Mesodermal cell (in vitro differentiated cells): Measurements from ENCODE around the gene MT1M.

ENCODE experiments used
- H3K27ac ChIP-seq: 2 replicates; pipeline ENCODE4 v1.7.0; 2013; ENCODE audit warnings: mild to moderate bottlenecking, low read depth, low read length, moderate library complexity; ENCODE audit not compliant: severe bottlenecking
- H3K36me3 ChIP-seq: 2 replicates; pipeline ENCODE4 v1.7.1; 2013; ENCODE audit warnings: mild to moderate bottlenecking, low read length, moderate library complexity; ENCODE audit not compliant: control insufficient read depth, insufficient read depth
- H3K4me1 ChIP-seq: one replicate; pipeline ENCODE4 v1.7.1; 2013; ENCODE audit warnings: mild to moderate bottlenecking, low read length; ENCODE audit not compliant: insufficient read depth, control insufficient read depth, poor library complexity, severe bottlenecking
- H3K4me3 ChIP-seq: 2 replicates; pipeline ENCODE4 v1.7.0; 2013; ENCODE audit warnings: low read length, control low read depth, mild to moderate bottlenecking; ENCODE audit not compliant: insufficient read depth, poor library complexity, severe bottlenecking; ENCODE audit errors: extremely low read depth
- H3K9me3 ChIP-seq: 2 replicates; pipeline ENCODE4 v1.7.1; 2013; ENCODE audit warnings: mild to moderate bottlenecking, low read length, moderate library complexity; ENCODE audit not compliant: control insufficient read depth
- WGBS, 2 experiments: methylation state at CpG; one replicate each; pipeline ENCODE4 v1.1.5; 2013; ENCODE audit warnings: missing lambda C conversion rate in 2 of 2; ENCODE audit not compliant: insufficient coverage in 2 of 2; 5-methylcytosine and 5-hydroxymethylcytosine counted together

The MT1M gene

DNA sequence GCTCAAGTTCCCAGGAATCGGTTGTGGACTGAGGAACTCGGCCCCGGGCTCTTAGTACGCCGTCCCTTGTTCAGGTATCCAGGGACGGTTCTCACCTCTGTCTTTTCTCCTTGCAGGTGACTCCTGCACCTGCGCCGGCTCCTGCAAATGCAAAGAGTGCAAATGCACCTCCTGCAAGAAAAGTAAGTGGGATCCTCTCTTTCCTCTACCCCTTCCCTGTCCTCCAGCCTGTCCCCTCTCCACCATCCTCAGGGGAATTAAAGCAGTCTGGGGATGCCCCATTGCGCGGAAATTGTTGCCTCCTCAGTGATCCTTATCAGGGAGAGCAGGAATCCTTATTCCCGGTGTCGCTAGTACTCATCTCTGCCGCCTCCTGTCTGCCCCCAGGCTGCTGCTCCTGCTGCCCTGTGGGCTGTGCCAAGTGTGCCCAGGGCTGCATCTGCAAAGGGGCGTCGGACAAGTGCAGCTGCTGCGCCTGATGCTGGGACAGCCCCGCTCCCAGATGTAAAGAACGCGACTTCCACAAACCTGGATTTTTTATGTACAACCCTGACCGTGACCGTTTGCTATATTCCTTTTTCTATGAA, 23.5 kb upstream of the MT1M start:
- peaks cover 39% of the 10 kb centered on the region for H3K4me1 ChIP-seq
- H3K4me3 ChIP-seq = peak overlapping the region; percentile 42
- no peaks in the 10 kb centered on the region for H3K9me3 ChIP-seq
- peak overlapping the region; percentile 61 for H3K27ac ChIP-seq
- 2 to 4% methylated on average over 14 to 17 of the region's 21 CpGs for WGBS, 2 experiments
- no peaks in the 10 kb centered on the region for H3K36me3 ChIP-seq

DNA sequence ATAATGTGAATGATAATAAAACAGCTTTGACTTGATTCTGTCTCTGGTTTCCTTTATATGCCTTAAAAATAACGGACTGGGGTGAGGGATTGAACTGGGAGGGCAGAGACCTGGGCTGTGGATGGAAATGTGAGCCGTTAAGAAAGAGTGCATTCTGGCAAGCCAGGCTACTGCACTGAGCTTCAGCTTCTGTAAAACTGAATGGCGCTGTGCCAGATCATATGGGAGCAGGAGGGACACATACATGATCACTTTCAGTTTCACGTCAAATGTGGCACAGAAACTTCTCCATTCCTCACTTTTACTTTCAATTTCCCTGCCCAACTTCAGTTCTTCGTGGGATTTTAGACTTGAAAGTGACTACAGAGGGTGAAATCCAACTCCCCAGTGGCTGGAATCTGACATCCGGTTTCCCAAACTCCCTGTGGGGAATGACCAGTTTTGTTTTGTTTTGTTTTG, 23.0 kb upstream of the MT1M start:
- Histone ChIP-seq H3K27ac (peak overlapping the region; percentile 61), H3K36me3 (no peaks in the 10 kb centered on the region), H3K4me3 (peak overlapping the region; percentile 42), H3K4me1 (peaks cover 39% of the 10 kb centered on the region), H3K9me3 (no peaks in the 10 kb centered on the region)
- 4 to 7% methylated on average over 3 to 5 of the region's 6 CpGs for WGBS, 2 experiments

DNA sequence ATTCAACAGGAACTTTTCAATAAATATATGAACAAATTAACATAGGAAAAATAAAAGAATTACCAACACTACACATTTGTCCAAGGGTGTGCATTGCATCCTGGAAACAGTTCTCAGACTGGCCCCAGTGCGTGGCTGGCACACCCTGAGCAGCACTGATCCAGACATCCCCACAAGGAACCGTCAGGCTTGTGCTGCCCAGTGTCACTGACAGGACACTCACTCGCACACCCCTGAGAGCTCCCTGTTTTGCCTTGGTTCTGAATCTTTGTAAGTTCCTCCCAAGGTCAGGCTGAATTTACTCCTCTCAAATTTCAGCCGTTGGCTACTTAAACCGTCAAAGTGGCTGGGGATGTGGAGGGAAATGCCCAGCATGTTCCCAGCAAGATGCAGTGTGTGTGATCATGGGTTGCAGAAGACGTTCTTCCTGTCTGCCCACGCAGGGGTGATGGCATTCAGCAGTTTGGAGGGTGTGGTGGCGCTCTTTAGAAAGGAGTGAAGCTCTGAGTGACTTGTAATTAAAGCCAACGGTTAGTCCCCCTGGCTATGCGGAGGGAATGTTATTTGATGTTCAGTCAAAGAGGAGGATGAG, 22.3 kb upstream of the MT1M start:
- Histone ChIP-seq H3K36me3 (no peaks in the 10 kb centered on the region), H3K9me3 (no peaks in the 10 kb centered on the region), H3K4me1 (peaks cover 39% of the 10 kb centered on the region), H3K27ac (peak overlapping the region; percentile 57), H3K4me3 (peak overlapping the region; percentile 42)
- WGBS, 2 experiments = 11 to 34% methylated on average over 8 to 9 of the region's 10 CpGs

DNA sequence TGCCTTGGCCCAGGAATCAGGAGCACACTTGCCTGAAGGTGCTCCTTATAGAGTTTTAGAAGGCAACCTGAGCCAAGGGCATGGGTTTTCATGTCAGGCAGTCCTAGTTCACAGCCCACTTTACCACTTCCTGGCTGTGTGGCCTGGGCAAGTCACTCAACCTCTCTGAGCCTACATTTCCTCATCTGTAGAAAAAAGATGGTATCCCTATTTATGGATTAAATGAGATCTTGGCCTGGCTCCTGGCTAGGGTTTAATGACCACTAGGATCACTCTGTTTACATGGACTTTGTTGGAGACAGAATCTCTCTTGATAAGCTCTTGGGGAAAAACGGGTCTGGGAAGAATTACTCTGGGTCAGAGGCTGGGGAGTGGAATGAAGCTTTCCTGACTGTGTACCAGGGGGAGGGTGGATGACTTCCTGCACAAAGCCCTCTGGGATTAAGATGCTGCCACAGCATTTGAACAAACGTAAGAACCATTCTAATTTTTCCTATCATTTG, 21.8 kb upstream of the MT1M start:
- 87 to 91% methylated on average over 2 of the region's 2 CpGs for WGBS, 2 experiments
- Histone ChIP-seq H3K4me1 (peaks cover 39% of the 10 kb centered on the region), H3K27ac (no peak overlapping the region), H3K36me3 (no peaks in the 10 kb centered on the region), H3K9me3 (no peaks in the 10 kb centered on the region), H3K4me3 (no peak overlapping the region)

DNA sequence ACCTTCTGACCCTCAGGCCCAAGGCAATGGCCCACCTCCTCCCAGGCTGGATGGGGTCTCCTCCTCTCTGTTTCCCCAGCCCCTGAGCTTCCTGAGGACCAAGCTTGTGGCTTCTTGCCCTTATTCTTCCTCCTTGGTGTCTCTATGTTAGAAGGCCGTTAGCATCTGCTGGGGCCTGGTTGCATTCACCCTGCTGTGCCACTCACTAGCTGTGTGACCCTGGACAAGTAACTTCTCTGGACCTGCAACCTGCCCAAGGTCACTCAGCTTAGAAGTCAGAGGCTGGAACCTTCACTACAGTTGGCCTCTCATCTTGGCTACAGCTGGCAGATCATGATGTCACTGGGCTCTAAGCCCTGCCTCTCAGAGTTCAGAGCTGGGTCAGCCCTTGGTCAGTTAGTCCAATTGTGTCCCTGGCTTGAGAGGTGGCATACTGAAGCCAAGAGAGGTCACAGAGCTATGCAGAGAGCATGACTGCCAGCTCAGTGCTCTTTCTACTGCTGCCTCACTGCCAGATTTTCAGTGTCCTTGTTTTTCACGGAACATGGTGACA, 21.1 kb upstream of the MT1M start:
- H3K9me3 ChIP-seq = no peaks in the 10 kb centered on the region
- WGBS, 2 experiments = 93 to 100% methylated on average over 1 to 2 of the region's 2 CpGs
- peaks cover 36% of the 10 kb centered on the region for H3K4me1 ChIP-seq
- no peak overlapping the region for H3K4me3 ChIP-seq
- no peaks in the 10 kb centered on the region for H3K36me3 ChIP-seq
- H3K27ac ChIP-seq = no peak overlapping the region

DNA sequence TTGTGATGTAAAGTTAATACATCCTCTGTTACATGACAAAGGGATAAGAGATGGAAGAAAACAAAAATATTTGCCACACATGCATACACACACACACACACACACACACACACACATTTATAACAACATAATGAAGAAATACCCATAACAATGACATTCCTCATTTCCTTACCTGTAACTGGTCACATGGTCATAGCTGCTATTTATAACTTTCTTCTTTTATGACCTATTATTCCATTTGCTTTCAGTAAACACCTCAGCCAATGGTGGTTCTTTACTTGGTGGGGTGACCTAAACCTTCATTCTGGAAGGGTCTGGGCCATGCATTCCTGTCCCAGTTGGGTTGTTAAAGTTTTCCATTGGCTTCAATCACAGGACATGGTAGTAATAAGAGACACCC, 18.8 kb upstream of the MT1M start:
- Histone ChIP-seq H3K36me3 (no peaks in the 10 kb centered on the region), H3K4me3 (no peak overlapping the region), H3K27ac (no peak overlapping the region), H3K9me3 (no peaks in the 10 kb centered on the region), H3K4me1 (peaks cover 23% of the 10 kb centered on the region)

DNA sequence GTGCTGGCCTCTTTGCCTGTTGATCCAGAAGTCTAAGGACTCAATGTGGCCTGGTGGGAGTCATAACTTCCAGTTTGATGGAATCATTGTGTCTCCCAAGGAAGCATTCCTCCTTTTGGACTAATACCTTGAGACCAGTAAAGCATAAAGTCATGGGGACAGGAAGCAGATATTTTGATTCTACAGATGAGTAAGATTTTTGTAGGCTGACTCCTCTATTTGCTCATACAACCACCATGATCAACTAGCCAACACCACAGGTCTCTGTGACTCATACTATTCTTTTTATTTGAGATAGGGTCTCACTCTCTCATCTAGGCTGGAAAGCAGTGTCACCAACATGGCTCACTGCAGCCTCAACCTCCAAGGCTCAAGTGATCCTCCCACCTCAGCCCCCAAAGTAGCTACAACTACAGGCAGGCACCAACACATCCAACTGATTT, 17.9 kb upstream of the MT1M start:
- Histone ChIP-seq H3K36me3 (no peaks in the 10 kb centered on the region), H3K4me3 (no peak overlapping the region), H3K9me3 (no peaks in the 10 kb centered on the region), H3K27ac (no peak overlapping the region), H3K4me1 (peaks cover 16% of the 10 kb centered on the region)

DNA sequence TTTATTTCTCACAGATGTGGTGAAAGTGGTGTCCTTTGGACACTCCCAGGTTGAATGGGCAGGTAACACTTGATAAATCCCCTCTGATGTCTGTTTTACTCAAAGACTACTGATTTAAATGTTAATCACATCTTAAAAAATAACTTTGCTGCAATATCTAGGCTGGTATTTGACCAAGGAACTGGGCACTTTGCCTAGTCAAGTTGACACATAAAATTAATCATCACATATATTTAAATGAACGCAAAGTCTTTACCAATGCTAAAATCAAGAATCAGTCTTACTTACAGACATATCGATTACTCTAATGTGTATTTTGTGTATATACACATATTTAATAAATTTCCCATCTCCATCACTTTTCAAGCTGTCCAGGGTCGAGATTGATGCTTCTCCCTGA, 17.1 kb upstream of the MT1M start:
- Histone ChIP-seq H3K4me1 (peaks cover 11% of the 10 kb centered on the region), H3K36me3 (no peaks in the 10 kb centered on the region), H3K27ac (no peak overlapping the region), H3K9me3 (no peaks in the 10 kb centered on the region), H3K4me3 (no peak overlapping the region)
- WGBS, 2 experiments = 100% methylated on average over 1 of the region's 3 CpGs

DNA sequence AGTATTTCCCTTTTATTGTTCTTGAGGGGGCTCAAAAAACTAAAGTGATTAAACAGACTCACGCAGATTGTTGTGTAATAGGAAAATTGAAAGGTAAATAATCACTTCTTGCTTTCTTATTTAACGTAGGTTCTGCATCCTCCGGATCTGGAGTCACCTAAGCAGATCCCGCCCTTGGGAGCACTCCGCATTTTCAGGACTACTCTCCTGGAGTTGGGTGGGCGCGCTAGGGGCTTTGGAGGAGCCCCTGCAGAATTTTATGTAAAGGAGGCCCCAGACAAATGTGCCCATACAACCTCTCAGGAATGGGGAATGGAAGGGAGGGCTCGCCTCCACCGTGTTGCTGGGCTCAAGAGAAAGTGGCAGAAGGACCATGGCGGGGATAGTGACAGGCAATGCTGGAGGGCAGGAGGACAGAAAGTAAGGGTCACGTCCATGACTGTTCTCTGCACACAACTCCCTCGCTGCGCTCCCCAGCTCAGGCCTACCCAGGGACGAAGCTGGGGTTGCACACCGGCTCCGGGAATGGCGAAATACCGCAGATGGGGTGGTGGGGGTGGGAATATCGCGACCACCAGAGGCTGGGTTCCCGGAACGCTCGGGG, 15.7 kb upstream of the MT1M start:
- Histone ChIP-seq H3K36me3 (no peaks in the 10 kb centered on the region), H3K27ac (no peak overlapping the region), H3K4me1 (peaks cover 6% of the 10 kb centered on the region), H3K9me3 (no peaks in the 10 kb centered on the region), H3K4me3 (peak overlapping the region; percentile 22)
- 39 to 43% methylated on average over 17 to 18 of the region's 23 CpGs for WGBS, 2 experiments

DNA sequence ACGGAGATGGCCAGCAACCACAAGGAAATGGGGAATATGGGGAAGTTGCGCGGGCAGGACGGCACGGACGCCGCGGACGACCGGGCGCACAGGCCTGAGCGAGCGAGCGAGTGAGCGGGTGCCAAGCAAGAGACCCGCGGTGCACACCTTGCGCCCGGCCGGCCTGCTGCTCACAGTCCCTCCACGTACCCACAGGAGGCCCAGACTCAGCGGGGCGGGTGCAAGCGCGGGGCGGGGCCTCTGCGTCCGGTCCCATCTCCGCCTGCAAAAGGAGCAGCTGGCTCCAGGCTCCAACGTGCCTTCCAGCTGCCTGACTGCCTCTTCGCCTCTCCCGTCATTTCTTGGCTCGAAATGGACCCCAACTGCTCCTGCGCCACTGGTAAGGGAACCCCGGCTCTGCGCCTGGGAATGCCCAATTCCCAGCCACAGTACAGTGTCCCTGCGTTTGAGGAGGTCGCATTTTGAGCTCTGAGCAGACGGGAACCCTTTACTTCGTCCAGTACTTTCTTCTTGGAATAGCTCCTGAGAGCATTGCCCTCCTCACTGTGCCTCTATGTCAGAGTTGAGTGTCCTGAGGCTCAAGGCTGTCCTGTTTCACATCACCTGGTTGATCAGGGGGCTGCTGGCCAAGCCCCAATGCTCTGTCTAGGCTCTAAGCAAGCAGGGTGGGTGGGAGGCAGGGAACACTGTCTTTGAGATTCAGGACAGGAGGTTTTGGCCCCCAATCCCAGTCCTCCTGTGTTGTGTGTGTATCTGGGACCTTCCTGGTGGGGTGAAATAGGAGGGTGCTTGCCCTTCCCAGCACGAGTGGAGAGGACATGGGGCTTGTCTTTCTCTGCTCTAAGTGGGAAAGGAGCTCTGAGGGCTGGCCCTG, 15.0 kb upstream of the MT1M start:
- no peaks in the 10 kb centered on the region for H3K9me3 ChIP-seq
- H3K36me3 ChIP-seq = no peaks in the 10 kb centered on the region
- peak overlapping the region; percentile 22 for H3K4me3 ChIP-seq
- peaks cover 6% of the 10 kb centered on the region for H3K4me1 ChIP-seq
- H3K27ac ChIP-seq = no peak overlapping the region
- WGBS, 2 experiments = 11 to 13% methylated on average over 22 to 25 of the region's 41 CpGs
